Prostate gland (tissue), 2 donors: Measurements from ENCODE around the gene MEF2D.

Source experiments
- CTCF ChIP-seq, 4 experiments: fragments of 200-600 bp in 2 of 4; fragments of 450-650 bp in 2 of 4; sonication (generic) in 2 of 4; IDR thresholded peaks; 1 replicate in 3 of 4; 2 replicates in 1 of 4; pipeline ENCODE4 v1.5.1; 2016 to 2019; ENCODE audit warnings: antibody characterized with exemption in 4 of 4, mild to moderate bottlenecking in 2 of 4, moderate library complexity in 2 of 4
- POLR2A ChIP-seq: fragments of 450-650 bp; IDR thresholded peaks from one replicate; pipeline ENCODE4 v1.6.1; 2016; ENCODE audit warnings: antibody characterized with exemption, mild to moderate bottlenecking

DNA sequence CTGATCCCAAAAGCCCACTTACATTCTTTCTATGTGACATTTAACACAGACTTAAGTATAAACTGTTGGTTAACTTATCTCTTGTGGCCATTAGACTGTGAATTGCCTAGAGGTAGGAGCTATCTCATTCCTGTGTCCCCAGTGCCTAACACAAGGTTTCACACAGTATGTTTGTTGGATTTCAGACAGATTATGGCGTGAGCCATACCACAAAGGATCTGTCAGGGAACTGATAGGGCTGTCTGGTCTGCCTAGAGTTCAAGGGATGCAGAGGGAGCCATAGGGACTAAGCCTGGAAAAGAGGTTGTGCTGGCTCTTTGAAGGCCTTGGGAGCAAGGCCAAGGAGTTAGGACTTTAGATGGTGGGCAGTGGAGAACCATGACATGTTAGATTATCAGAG is 40.0 kb downstream of the MEF2D start:
- TF ChIP-seq CTCF (IDR thresholded peaks at IDR 0.05), result no peak
- TF ChIP-seq POLR2A, result no peak
